C4-2B (cell line): ENCODE measurements around the gene MAPRE2.

ENCODE experiments used
- H3K27ac ChIP-seq: fragments of 450-650 bp; 2 replicates; pipeline ENCODE4 v1.5.1; 2017
- ZFX ChIP-seq: fragments of 450-650 bp; IDR thresholded peaks from 2 replicates; pipeline ENCODE4 v1.6.1; 2017
- TF ChIP-seq, protein P1 (sequence below): fragments of 450-650 bp; conservative IDR thresholded peaks from 2 replicates; pipeline ENCODE4 v1.5.1; 2017; ENCODE audit warnings: mild to moderate bottlenecking

MAPRE2 gene

DNA sequence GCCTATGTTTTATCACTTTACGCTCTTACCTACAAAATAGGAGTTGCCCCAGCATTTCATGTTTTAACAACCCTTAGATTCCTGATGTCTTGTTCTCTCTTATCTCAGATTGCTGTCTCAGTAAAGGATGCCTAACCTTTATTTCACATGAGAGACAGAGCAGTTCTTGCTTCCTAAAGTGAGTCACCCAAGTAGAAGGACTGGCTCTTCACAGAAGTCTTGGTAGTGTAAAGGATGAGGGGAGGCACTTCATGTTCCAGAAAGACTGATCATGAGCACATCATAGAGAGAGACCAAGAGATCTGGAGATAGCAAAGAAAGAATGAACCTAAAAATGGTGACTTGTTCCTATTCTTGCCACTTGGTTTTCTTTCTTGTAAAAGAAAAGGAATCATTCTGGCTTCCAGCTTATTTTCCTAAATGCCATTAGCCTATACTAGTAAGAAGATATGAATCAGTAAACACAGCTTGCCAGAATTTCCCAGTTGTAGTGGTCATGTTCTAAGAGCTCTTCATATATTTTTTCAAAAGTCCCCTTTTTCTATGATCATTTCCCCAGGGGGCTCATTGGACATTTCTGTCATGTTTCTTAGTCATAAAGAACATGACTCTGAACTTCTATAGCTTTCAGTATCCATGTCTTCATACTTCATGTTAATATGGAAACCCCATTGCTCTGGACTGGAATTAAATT is 54.9 kb downstream of the MAPRE2 start:
- H3K27ac ChIP-seq: no peak overlapping the region
- no peak for TF ChIP-seq ZFX

DNA sequence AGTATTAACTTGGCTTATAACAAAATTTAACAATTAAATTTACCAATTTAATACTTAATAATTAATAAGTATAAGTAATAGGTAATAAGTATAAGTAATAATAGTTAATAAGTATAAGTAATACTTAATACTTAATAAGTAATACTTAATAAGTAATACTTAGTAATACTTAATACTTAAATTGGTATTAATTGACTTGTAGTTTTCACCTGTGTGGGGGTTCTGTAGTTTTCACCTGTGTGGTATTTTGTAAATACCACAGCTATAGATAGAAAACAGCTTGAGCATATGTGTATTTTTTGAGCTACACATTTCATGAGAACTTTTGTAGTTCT is 55.4 kb downstream of the MAPRE2 start:
- no peak overlapping the region for H3K27ac ChIP-seq
- TF ChIP-seq, protein P1, sequence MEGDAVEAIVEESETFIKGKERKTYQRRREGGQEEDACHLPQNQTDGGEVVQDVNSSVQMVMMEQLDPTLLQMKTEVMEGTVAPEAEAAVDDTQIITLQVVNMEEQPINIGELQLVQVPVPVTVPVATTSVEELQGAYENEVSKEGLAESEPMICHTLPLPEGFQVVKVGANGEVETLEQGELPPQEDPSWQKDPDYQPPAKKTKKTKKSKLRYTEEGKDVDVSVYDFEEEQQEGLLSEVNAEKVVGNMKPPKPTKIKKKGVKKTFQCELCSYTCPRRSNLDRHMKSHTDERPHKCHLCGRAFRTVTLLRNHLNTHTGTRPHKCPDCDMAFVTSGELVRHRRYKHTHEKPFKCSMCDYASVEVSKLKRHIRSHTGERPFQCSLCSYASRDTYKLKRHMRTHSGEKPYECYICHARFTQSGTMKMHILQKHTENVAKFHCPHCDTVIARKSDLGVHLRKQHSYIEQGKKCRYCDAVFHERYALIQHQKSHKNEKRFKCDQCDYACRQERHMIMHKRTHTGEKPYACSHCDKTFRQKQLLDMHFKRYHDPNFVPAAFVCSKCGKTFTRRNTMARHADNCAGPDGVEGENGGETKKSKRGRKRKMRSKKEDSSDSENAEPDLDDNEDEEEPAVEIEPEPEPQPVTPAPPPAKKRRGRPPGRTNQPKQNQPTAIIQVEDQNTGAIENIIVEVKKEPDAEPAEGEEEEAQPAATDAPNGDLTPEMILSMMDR: no peak
- no peak for TF ChIP-seq ZFX

DNA sequence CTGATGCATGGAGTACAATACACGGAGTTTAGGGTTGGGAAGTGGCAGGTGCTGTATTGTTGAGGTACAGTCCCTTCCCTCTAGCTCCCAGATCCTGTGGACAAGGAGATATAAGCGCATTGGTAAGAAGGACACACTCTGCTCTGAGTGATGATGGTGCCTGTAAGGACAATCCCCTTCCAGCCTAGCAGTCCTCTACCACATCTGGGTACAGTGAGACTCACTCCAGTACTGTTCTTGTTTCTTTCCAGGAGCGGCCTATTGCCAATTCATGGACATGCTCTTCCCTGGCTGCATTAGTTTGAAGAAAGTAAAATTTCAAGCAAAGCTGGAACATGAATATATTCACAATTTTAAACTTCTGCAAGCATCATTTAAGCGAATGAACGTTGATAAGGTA is 56.0 kb downstream of the MAPRE2 start:
- H3K27ac ChIP-seq: no peak overlapping the region
- TF ChIP-seq, protein P1: no peak
- TF ChIP-seq ZFX: no peak

DNA sequence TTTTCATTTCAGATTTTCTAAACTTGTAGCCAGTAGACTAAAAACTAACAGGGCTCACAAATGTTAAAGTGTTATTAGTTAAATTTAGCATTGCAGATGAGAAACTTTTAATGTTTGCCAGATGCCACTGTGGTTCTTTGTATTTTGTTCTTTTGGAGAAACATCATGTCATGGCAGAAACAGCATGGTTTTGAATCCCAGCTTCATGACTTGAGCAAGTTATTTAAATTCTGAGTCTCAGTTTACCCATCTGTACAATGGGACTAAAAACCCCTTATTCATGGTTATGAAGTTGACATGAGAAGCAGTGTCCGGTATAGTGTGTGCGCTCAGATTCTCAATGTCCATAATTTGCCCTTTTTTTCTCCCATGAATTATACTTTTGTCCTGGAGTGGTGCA is 56.5 kb downstream of the MAPRE2 start:
- no peak overlapping the region for H3K27ac ChIP-seq
- TF ChIP-seq, protein P1: no peak
- no peak for TF ChIP-seq ZFX

DNA sequence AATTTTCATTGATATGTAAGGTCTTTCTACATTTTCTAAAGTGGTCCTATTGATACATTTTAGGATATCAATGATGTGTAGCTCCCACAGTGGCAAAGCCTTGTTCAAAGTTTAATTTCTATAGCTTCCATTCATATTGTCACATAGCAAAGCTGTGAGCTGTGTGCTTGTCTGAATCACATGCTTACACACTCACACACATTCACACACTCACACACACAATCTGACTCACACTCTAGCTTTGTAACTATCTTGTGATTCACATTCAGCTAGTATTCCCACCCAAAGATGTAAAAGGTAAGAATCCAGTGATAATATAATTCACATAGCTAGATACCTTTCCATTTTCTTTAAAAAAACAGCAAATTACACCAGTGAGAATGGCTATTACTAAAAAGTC is 58.7 kb downstream of the MAPRE2 start:
- TF ChIP-seq, protein P1: no peak
- no peak for TF ChIP-seq ZFX
- H3K27ac ChIP-seq: no peak overlapping the region

DNA sequence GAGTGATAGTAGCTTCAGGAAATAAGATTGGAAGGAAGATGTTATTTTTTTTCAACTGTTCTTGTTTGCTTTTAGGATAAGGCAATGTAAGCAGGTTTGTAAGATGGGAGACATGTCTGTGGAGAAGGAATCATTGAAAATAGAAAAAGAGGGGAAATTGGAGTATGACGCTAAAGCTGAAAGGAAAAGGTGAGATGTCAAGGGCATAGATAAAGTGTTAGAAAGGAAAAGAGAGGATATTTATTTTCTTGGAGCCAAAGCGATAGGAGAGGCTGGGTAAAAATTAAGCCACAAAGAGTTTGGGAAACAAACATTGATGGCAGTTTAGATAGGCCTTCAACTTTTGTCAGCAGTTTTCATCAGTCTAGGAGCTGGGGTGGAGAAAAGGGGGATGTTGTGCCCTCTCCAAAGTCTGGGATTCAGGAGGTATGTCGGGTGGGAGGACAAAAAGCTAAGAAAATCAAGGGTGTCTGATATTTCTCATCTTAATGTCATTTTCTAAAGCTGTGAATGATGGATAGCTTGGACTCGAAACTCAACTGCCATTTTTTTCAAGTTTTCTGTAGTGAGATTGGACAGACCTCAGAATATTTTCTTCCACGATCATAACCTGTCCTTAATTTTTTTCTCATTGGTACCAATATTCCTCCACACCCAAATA is 63.3 kb downstream of the MAPRE2 start:
- H3K27ac ChIP-seq: no peak overlapping the region
- TF ChIP-seq ZFX: no peak
- TF ChIP-seq, protein P1: no peak

DNA sequence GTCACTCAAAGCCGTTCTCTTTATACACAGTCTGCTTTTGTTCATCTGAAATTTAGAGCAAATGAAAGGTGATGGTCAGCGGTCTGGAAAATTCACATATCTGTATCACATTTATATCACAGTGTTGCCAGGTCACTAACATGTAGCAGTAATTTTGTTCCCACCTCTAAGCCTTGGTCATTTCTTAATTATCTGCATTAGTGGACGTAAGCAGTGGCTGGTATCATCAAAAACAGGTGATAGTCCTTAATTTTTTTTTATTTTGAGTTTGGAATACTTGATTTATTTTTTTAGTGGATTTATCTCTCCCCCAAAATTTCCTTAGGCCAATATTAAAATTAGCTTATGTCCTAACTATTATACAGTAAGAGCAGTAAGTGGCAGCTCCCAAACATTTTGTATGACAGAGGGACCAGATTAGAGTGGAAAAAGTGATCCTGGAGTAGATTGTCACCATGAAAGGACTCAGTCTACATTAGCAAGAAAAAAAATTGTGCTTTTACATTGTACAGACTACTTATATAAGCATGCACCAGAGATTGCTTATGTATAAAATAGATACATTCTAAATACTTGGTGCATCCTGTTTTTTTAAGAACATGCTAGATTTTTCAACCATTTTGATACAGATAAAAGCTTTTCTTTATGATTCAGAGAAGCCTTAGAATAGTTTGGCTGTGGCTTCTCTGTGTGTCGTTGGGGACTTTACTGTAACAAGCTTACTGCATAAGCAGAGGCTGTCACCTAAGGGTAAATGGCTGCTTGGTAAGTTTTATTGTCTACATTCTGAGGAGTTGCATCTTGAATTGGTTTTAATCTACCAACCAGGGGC is 65.0 kb downstream of the MAPRE2 start:
- no peak for TF ChIP-seq ZFX
- TF ChIP-seq, protein P1: no peak
- no peak overlapping the region for H3K27ac ChIP-seq
